ENCODE measurements around the gene NMUR1.
"Not testable (repeated sequence)": the region's sequence is repeated elsewhere in the genome, so short reads cannot be mapped to it uniquely, and the experiment has no call there.

Gene NMUR1, protein sequence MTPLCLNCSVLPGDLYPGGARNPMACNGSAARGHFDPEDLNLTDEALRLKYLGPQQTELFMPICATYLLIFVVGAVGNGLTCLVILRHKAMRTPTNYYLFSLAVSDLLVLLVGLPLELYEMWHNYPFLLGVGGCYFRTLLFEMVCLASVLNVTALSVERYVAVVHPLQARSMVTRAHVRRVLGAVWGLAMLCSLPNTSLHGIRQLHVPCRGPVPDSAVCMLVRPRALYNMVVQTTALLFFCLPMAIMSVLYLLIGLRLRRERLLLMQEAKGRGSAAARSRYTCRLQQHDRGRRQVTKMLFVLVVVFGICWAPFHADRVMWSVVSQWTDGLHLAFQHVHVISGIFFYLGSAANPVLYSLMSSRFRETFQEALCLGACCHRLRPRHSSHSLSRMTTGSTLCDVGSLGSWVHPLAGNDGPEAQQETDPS

DNA sequence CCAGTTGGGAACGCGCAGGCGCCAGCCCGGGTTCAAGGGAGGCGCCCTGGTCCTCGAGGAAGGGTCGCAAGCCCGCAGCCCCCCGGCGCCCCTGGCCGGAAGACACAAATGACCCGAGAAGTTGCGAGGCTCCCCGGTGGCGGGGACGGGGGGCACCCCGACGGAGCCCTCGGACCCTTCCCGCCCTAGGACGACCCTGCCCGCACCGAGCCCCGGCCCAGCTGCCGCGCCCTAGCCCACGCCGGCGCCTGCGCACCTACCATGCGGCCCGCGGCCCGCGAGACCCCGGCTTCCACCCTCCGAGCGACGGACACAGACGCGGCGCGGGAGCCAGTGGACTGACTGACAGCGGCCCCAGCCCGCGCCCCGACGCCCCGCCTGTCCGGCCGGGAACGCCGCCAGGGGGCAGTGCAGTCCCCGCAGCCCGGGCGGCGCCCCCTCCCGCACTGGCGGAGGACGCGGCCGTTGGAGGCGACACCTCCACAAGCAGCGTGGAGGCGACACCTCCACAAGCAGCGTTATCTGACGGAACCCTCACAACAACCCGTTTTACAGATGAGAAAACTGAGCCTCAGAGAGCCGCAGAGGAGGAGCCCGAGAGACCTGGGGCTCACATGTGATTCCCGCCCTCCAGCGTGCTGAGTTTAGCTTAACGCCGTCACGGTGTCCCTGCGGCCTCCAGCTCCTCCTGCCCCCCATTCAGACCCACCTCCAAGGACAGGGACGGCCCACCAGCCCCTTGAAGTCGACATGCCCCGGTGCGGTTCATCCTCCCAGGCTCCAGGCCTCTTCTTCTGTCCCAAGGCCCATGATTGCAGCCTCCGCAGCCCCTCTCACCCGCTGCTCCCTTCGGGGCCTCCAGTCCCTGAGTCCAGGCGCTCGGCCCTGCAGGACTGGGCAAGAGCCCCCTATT is at the start of gene NMUR1:
TSS of gene NMUR1 (minus strand) at position 347 of the 913 bp plus-strand sequence. CDS start at position 263, 84 bp downstream.
- Mint-ChIP-seq H3K27me3 (peaks cover 21% of the 10 kb centered on the region), H3K4me1 (ENCODE audit: low read depth) (peaks cover 17% of the 10 kb centered on the region), H3K36me3 (ENCODE audit: low read depth) (no peaks in the 10 kb centered on the region), H3K4me3 (peak within 1 kb of the TSS; percentile 18), H3K9me3 (no peaks in the 10 kb centered on the region), H3K27ac (no peak within 1 kb of the TSS)
- peak; percentile 84 for DNase-seq

DNA sequence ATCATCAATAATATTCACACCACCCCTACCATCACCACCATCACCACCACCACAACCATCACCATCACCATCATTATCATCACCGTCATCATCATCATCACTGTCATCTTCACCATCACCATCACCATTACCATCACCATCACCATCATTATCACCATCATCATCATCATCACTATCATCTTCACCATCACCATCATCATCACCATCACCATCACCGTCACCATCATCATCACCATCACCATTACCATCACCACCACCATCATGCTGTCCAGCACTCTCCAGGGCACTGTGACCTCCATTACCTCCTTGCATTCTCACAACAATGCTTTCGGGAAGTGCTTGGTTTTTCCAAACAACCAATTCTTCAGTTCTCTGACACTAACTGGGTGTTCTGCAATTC is 49.3 kb upstream of the NMUR1 start:
- Mint-ChIP-seq H3K27ac (no peak overlapping the region), H3K27me3 (no peaks in the 10 kb centered on the region), H3K4me1 (ENCODE audit: low read depth) (no peaks in the 10 kb centered on the region), H3K4me3 (no peak overlapping the region), H3K9me3 (peaks cover 4% of the 10 kb centered on the region), H3K36me3 (ENCODE audit: low read depth) (no peaks in the 10 kb centered on the region)
- DNase-seq: no peak

DNA sequence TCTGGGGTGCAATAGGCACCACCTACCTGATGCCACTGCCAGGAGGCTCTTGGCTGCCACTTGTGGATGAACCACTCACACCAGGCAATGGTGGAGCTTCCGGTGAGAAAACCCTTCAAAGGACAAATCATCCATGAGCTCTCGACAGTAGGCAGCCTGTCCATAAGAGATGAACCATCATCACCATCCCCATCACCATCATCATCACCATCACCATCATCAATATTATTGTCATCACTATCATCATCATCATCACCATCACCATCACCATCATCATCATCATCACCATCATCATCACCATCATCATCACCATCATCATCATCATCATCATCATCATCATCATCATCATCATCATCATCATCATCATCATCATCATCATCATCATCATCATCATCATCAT is 48.4 kb upstream of the NMUR1 start:
- not testable (repeated sequence) for H3K36me3 Mint-ChIP-seq (ENCODE audit: low read depth); H3K9me3 Mint-ChIP-seq; H3K4me1 Mint-ChIP-seq (ENCODE audit: low read depth)

DNA sequence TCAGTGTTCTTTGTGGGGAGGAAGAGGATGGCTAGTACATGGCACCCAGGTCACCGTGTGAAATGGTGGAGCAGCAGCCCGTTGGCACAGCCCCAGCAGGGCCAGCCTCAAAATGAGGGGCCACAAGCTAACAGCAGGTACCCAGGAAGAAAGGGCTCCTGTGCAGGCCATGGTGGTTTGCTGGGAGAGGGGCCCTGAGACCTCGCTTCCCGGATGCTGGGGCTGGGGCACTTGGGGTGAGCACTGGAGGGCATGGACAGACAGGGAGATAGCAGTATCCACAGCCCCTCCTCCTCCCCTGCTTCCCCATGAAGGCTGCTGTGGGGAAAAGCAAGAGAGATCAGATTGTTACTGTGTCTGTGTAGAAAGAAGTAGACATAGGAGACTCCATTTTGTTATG is 46.2 kb upstream of the NMUR1 start:
- no peak overlapping the region for H3K27ac Mint-ChIP-seq
- no peak overlapping the region for H3K4me3 Mint-ChIP-seq
- H3K4me1 Mint-ChIP-seq (ENCODE audit: low read depth): no peaks in the 10 kb centered on the region
- H3K27me3 Mint-ChIP-seq: no peaks in the 10 kb centered on the region
- H3K9me3 Mint-ChIP-seq: peaks cover 4% of the 10 kb centered on the region
- H3K36me3 Mint-ChIP-seq (ENCODE audit: low read depth): no peaks in the 10 kb centered on the region
- no peak for DNase-seq

More for the DNA sequence above, 48.4 kb upstream of the NMUR1 start:
- DNase-seq, H3K4me3 Mint-ChIP-seq, H3K27ac Mint-ChIP-seq, H3K27me3 Mint-ChIP-seq: not testable (repeated sequence)

DNA sequence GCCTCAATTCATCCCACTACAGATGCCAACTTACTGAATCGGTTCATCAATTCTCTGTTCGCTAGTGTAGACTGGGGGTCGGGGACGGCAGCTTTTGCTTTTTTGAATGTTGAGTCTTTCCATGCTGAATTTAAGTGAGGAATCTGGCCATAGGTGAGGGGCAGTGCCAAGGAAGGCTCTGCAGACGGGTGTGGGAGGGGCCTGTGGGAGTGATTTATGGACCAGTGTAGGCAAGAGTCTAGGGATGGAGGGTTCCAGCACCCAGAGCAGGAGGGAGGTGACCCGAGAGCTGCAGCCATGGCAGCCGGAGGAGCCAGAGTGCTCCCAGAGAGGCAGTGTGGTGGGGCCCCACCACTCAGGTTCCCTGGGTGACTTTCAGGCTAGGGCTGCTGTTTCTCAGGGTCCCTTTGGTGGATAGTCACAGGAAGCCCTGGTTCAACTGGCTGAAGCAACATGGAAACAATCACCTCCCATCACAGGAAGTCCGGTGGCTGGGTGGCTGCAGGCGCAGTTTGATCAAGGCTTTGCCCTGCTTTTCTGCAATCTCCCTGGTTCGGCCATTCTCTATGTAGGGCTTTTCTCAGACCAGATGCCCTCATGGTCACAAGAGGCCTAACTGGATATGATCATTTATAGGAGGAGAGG is 45.5 kb upstream of the NMUR1 start:
- no peak for DNase-seq
- Mint-ChIP-seq H3K27ac (no peak overlapping the region), H3K4me3 (no peak overlapping the region), H3K36me3 (ENCODE audit: low read depth) (no peaks in the 10 kb centered on the region), H3K4me1 (ENCODE audit: low read depth) (no peaks in the 10 kb centered on the region), H3K9me3 (peaks cover 4% of the 10 kb centered on the region), H3K27me3 (no peaks in the 10 kb centered on the region)

DNA sequence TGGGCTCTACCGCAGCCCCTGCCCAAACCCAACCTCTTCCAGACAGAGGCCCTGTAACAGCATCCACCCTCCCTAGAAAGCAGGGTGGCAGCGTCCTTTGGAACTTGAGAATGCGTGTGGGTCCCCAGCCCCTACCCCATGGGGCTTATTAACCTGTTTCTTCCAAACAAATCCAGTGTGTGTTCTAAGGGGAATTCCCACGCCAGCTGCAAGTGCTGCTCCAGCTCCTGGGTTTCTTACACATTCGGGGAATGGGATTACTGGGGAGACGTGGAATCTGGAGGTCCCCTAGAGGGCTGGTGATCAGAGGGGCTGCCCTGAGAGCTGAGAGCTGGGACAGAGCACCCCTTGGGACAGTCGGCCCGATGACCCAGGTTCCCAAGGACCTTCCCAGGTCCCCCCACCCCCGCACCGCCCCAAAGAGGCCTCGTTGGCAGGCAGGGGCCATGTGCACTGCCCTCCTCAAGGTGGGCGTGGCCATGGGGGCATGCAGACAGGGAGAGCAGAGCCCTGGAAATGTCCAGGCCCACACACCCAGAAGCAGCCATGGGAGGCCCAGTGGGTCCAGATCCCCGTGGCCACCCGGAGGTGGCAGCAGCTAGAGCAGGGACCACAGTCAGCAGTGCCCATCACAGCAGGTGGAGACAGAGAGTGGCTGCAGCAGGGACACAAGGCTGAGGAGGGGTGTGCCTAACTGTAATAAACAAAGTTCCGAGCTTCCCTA is 43.6 kb upstream of the NMUR1 start:
- no peak overlapping the region for H3K4me3 Mint-ChIP-seq
- no peaks in the 10 kb centered on the region for H3K36me3 Mint-ChIP-seq (ENCODE audit: low read depth)
- H3K9me3 Mint-ChIP-seq: peaks cover 4% of the 10 kb centered on the region
- H3K27ac Mint-ChIP-seq: no peak overlapping the region
- peaks cover 2% of the 10 kb centered on the region for H3K4me1 Mint-ChIP-seq (ENCODE audit: low read depth)
- H3K27me3 Mint-ChIP-seq: no peaks in the 10 kb centered on the region
- no peak for DNase-seq

DNA sequence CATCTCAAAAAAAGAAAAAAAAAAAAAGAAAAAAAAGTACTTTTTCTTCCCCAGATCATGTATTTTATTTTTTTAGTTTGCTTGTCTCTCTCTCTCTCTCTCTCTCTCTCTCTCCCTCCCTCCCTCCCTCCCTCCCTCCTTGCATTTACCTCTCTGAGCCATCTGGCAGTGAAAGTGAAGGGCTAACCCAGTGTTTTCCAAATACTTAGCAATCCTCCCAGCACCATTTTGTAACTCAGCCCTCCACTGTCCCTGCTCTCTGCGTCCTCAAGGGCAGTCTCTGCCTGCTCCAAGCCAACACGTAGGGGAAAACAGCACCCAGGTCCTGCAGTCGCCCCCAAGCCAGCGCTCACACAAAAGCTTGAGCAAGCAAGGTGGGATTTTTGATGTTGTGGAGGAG is 42.9 kb upstream of the NMUR1 start:
- Mint-ChIP-seq H3K9me3 (no peaks in the 10 kb centered on the region), H3K36me3 (ENCODE audit: low read depth) (no peaks in the 10 kb centered on the region), H3K4me3 (no peak overlapping the region), H3K27me3 (no peaks in the 10 kb centered on the region), H3K4me1 (ENCODE audit: low read depth) (peaks cover 7% of the 10 kb centered on the region), H3K27ac (no peak overlapping the region)
- DNase-seq: no peak

DNA sequence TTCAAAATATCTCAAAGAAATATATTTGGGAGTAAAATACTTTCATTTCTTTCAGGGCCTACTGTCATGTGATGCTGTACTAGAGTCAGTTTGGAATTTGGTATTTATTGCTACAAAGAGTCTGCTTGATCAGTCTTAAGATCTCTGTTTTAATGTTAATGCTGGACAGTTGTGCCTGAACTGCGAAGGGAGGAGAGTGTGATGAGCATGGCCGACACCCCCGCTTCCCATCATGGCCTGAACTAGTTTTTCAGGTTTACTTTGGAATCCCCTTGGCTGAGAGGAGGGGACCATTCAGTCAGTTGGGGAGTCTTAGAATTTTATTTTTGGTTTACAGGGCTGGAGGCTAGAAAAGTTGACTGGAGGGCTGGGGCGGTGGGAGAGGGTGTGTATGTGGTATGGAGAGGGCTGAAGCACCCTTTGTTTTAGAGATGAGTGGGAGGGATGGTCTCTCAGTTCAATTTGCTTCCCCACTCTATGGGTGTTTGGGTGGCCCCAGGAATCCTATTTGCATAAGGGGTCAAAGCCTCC is 41.5 kb upstream of the NMUR1 start:
- H3K27me3 Mint-ChIP-seq: no peaks in the 10 kb centered on the region
- no peak overlapping the region for H3K27ac Mint-ChIP-seq
- no peak for DNase-seq
- H3K36me3 Mint-ChIP-seq (ENCODE audit: low read depth): no peaks in the 10 kb centered on the region
- peaks cover 7% of the 10 kb centered on the region for H3K4me1 Mint-ChIP-seq (ENCODE audit: low read depth)
- no peaks in the 10 kb centered on the region for H3K9me3 Mint-ChIP-seq
- no peak overlapping the region for H3K4me3 Mint-ChIP-seq

DNA sequence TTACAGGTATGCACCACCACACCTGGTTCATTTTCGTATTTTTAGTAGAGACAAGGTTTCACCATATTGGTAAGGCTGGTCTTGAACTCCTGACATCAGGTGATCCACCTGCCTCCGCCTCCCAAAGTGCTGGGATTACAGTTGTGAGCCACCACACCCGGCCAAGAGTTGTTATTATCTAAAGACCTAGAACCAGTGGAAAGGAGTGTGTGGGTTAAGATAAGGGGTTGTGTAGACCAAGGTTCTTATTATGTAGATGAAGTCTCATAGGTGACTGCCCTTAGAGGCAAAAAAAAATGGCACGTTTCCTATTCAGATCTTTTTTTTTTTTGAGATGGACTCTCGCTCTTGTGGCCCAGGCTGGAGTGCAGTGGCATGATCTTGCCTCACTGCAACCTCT is 40.7 kb upstream of the NMUR1 start:
- not testable (repeated sequence) for H3K4me3 Mint-ChIP-seq; DNase-seq; H3K36me3 Mint-ChIP-seq (ENCODE audit: low read depth); H3K27me3 Mint-ChIP-seq; H3K9me3 Mint-ChIP-seq; H3K4me1 Mint-ChIP-seq (ENCODE audit: low read depth); H3K27ac Mint-ChIP-seq

DNA sequence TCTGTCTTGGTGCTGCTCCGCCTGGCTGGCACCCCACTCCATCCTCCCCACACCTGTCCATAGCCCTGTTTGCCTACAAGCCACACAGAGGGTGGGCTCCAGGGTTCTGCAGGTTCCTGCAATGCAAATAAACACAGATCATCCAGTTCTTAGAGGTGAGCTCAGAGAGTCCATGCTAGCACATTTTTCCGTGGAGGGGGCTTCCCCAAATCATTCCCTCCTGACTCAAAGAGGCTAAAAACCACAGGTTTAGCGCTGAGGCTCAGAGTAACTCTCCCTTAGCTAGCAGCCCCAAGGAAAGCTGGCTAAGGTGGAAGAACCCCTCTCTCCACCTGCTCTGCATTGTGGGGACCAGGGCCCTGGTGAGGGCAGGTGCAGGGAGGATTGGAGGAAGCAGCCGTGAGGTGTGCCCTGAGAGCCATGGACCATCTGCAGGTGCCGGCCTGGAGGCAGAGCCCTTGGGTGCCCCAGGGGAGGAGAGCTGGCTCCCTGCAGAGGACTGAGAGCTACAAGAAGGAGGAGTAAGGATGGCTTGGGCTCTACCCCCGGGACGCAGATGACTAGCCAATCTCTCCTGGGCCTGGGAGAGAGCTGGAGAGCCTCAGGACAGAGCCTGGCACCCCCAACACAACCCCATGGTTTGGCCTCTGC is 38.7 kb upstream of the NMUR1 start:
- Mint-ChIP-seq H3K27me3 (no peaks in the 10 kb centered on the region), H3K4me1 (ENCODE audit: low read depth) (peaks cover 7% of the 10 kb centered on the region), H3K27ac (no peak overlapping the region), H3K36me3 (ENCODE audit: low read depth) (no peaks in the 10 kb centered on the region), H3K9me3 (no peaks in the 10 kb centered on the region), H3K4me3 (no peak overlapping the region)
- no peak for DNase-seq

DNA sequence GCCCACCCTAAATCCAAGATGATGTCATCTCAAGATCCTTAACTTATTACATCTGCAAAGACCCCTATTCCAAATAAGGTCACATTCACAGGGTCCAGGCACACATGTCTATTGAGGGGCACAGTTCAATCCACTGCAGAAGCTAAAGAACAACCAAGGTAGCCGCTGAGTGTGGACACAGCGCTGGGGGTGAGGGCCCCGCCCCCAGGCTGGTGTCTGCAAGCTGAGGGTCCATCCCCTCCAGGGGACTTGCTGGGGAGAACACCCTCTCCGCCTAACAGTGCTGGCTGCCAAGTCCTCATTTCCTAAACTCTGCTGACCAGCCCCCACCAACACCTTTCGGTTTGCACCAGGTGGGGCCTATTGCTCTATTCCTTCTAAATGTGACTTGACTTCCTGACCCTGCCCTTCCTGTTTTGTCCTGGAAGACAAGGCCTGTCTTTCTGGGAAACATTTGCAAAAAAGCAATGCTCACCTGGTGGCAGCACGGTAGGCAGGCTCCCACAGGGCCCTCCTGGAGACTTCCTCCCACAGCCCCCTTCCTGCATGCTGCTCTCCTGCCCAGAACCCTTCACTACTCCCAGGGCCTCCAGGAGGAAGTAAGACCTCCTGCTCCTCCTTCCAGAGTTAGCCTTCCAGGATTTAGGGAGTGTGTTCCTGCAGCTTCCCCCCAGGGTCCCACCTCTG is 38.0 kb upstream of the NMUR1 start:
- no peaks in the 10 kb centered on the region for H3K36me3 Mint-ChIP-seq (ENCODE audit: low read depth)
- no peak overlapping the region for H3K4me3 Mint-ChIP-seq
- H3K27me3 Mint-ChIP-seq: no peaks in the 10 kb centered on the region
- DNase-seq: no peak
- H3K4me1 Mint-ChIP-seq (ENCODE audit: low read depth): peaks cover 7% of the 10 kb centered on the region
- H3K27ac Mint-ChIP-seq: no peak overlapping the region
- no peaks in the 10 kb centered on the region for H3K9me3 Mint-ChIP-seq

DNA sequence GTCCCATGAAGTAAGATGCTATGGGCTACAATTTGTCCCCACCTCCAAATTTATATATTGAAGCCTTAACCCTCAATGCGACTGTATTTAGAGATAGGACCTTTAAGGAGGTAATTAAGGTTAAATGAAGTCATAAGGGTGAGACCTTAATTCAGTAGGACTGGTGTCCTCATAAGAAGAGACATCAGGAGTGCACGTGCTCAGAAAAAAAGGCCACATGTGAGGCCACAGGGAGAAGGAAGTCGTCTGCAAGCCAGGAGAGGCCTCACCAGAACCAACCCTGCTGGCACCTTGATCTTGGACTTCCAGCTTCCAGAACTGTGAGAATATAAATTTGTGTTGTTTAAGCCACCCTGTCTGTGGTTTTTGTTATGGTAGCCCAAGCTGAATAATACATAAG is 36.9 kb upstream of the NMUR1 start:
- no peaks in the 10 kb centered on the region for H3K27me3 Mint-ChIP-seq
- no peak overlapping the region for H3K27ac Mint-ChIP-seq
- DNase-seq: no peak

DNA sequence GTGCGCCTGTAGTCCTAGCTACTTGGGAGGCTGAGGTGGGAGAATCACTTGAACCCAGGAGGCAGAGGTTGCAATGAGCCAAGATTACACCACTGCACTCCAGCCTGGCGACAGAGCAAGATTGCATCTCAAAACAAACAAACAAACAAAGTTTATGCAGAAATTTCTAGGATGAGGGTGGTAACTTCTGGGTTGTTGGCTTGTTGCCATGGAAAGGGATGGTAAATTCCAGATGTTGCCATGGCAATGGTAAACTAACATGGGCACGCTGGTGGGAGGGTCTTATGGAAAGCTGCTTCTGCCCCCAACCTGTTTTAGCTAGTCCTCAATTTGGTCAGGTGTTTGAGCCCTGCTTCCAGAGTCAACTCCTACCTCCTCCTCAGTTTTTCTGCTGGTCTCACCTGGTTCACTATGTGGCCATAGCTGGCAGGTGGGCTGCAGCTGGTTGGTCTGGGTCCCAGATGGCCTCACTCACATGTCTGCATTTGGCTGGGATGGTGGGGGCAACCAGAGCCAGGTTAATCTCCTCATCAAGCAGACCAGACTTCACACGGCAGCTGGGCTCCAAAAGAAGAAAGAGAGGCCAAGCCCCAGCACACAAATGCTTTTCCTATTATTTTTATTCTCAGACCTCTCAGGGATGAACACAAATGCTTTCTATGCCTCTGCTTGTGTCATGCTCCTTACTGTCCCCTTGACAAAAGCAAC is 35.8 kb upstream of the NMUR1 start:
- no peaks in the 10 kb centered on the region for H3K36me3 Mint-ChIP-seq (ENCODE audit: low read depth)
- H3K27me3 Mint-ChIP-seq: no peaks in the 10 kb centered on the region
- H3K9me3 Mint-ChIP-seq: no peaks in the 10 kb centered on the region
- H3K4me1 Mint-ChIP-seq (ENCODE audit: low read depth): peaks cover 7% of the 10 kb centered on the region
- H3K4me3 Mint-ChIP-seq: no peak overlapping the region
- no peak overlapping the region for H3K27ac Mint-ChIP-seq
- no peak for DNase-seq

More for the DNA sequence above, 36.9 kb upstream of the NMUR1 start:
- Mint-ChIP-seq H3K4me1 (ENCODE audit: low read depth) (peaks cover 7% of the 10 kb centered on the region), H3K36me3 (ENCODE audit: low read depth) (no peaks in the 10 kb centered on the region), H3K9me3 (no peaks in the 10 kb centered on the region), H3K4me3 (no peak overlapping the region)
